Lung (tissue), 12 donors: Measurements from ENCODE around the gene ANKRD55. TPM values are rescaled to one million over a fixed set of nuclear protein-coding genes. Genes with fewer than 3 reads are reported as not detected.
A peak's percentile ranks its signal among the peaks of the same experiment; 100 is the strongest.

ENCODE experiments used
- ATAC-seq: fragments of 200-7000 bp; cut with Tn5 transposase; one replicate; pipeline ENCODE4 v1.9.1; 2020; ENCODE audit warnings: moderate number of reproducible peaks; ENCODE audit not compliant: insufficient read depth, low FRiP score
- DNase-seq, 3 donors: peaks; one replicate each; pipeline ENCODE4 v3.0.0-alpha.2; 2013 to 2017
- H3K27ac ChIP-seq, 2 donors: one replicate each; pipeline ENCODE4 v1.5.1; 2013; ENCODE audit warnings: mild to moderate bottlenecking in 2 of 2, moderate library complexity in 2 of 2, control low read depth in 1 of 2, inconsistent platforms in 1 of 2, low read depth in 1 of 2, low read length in 1 of 2
- H3K27me3 ChIP-seq, 3 donors: one replicate each; pipeline ENCODE4 v1.5.1; 2013; ENCODE audit warnings: low read length in 2 of 3; ENCODE audit not compliant: control insufficient read depth in 3 of 3, insufficient read depth in 3 of 3
- H3K36me3 ChIP-seq, 4 donors: one replicate each; pipeline ENCODE4 v1.5.1; 2013; ENCODE audit warnings: low read length in 4 of 4, mild to moderate bottlenecking in 1 of 4, moderate library complexity in 1 of 4; ENCODE audit not compliant: control insufficient read depth in 4 of 4, insufficient read depth in 4 of 4
- H3K4me1 ChIP-seq, 5 donors: one replicate each; pipeline ENCODE4 v1.5.1; 2013; ENCODE audit warnings: low read length in 5 of 5, mild to moderate bottlenecking in 2 of 5, moderate library complexity in 1 of 5; ENCODE audit not compliant: control insufficient read depth in 5 of 5, insufficient read depth in 5 of 5
- H3K4me3 ChIP-seq: one replicate; pipeline ENCODE4 v1.5.1; 2013; ENCODE audit warnings: mild to moderate bottlenecking, control low read depth, moderate library complexity
- H3K9ac ChIP-seq, 2 donors: one replicate each; pipeline ENCODE4 v1.5.1; 2013; ENCODE audit warnings: low read length in 2 of 2, control low read depth in 1 of 2; ENCODE audit not compliant: insufficient read depth in 1 of 2
- H3K9me3 ChIP-seq, 4 donors: one replicate each; pipeline ENCODE4 v1.5.1; 2013; ENCODE audit warnings: low read length in 3 of 4, mild to moderate bottlenecking in 1 of 4, moderate library complexity in 1 of 4; ENCODE audit not compliant: control insufficient read depth in 4 of 4, insufficient read depth in 3 of 4
- WGBS, 2 donors: extraction: QIAGEN DNeasy Blood & Tissue Kit; methylation state at CpG; one replicate each; pipeline ENCODE4 v1.1.7; 2013; 5-methylcytosine and 5-hydroxymethylcytosine counted together
- polyA plus RNA-seq, 2 donors: library from polyadenylated mRNA; stranded (reverse); fragments of 200-250 nt; gene quantifications; one replicate each; pipeline ENCODE4 v1.2.1, GENCODE V29; 2013
- total RNA-seq, 2 donors: library from RNA; depleted of rRNA in 1 of 2; stranded (reverse); fragments of >200 nt in 1 of 2; gene quantifications; one replicate each; pipeline ENCODE4 v1.2.1, GENCODE V29; 2014 to 2021
- TF ChIP-seq, protein P1 (sequence below): IDR thresholded peaks from 2 replicates; pipeline ENCODE4 v1.5.1; 2012; ENCODE audit warnings: mild to moderate bottlenecking; ENCODE audit errors: control extremely low read depth, extremely low read depth
- donor health status: control.
- donor health status: control.
- donor health status: Bipolar disorder and iron deficiency.
- donor health status: healthy.
- donor health status: DM: yes; HTN: yes; CAD: no.

The ANKRD55 gene
- total and polyA plus RNA-seq, 4 donors = 0.06 to 0.50 (median 0.28) TPM

DNA sequence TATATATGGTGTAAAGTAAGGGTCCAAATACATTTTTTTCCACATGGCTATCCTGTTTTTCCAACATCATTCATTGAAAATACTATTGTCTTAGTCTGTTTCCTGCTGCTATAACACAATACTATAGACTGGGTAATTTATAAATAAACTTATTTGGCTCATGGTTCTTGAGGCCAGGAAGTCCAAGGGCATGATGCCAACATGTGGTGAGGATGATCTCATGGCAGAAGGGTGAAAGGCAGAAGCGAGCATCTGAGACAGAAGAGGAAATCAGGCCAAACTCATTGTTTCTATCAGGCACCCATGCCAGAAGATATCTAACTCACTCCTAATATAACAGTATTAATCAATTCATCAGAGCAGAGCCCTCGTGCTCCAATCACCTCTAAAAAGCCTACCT is 42.6 kb downstream of the ANKRD55 start:
- DNase-seq = peak in 2 of 3 donors; percentile 39 to 68

DNA sequence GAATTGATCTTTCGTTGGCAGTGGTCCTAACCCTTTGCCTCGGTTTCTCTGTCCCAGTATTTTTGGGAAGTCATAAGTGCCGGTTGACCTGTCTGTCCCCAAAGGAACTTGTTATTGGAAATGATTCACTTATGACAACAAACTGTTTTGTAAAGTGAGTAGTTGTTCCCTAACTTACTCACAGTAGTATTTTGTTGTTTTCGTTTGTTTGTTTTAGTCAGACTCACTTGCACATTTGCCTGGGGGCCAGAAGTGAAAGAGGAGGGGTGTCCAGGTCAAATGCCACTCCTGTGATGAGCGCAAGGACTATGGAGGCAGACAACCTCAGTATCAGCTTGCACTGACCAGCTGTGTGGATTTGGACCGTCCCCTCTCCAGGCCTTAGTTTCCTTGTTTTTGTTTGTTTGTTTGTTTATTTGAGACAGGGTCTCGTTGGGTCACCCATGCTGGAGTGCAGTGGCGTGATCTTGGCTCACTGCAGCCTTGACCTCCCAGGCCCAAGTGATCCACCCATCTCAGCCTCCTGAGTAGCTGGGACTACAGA is 47.3 kb downstream of the ANKRD55 start:
- TF ChIP-seq, protein P1, sequence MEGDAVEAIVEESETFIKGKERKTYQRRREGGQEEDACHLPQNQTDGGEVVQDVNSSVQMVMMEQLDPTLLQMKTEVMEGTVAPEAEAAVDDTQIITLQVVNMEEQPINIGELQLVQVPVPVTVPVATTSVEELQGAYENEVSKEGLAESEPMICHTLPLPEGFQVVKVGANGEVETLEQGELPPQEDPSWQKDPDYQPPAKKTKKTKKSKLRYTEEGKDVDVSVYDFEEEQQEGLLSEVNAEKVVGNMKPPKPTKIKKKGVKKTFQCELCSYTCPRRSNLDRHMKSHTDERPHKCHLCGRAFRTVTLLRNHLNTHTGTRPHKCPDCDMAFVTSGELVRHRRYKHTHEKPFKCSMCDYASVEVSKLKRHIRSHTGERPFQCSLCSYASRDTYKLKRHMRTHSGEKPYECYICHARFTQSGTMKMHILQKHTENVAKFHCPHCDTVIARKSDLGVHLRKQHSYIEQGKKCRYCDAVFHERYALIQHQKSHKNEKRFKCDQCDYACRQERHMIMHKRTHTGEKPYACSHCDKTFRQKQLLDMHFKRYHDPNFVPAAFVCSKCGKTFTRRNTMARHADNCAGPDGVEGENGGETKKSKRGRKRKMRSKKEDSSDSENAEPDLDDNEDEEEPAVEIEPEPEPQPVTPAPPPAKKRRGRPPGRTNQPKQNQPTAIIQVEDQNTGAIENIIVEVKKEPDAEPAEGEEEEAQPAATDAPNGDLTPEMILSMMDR = no peak
- 86 to 91% methylated on average over 8 of the region's 8 CpGs for WGBS, 2 donors
- Histone ChIP-seq H3K4me1 (peaks cover 0 to 3% (median 0%) of the 10 kb centered on the region in 5 donors), H3K36me3 (no peaks in the 10 kb centered on the region), H3K27me3 (no peaks in the 10 kb centered on the region), H3K27ac (no peak overlapping the region), H3K9ac (no peak overlapping the region), H3K4me3 (no peak overlapping the region), H3K9me3 (peaks cover 0 to 4% (median 0%) of the 10 kb centered on the region in 4 donors)
- DNase-seq (no peak), ATAC-seq (no peak)

More for the DNA sequence above, 42.6 kb downstream of the ANKRD55 start:
- ATAC-seq = peak; percentile 41
- Histone ChIP-seq H3K27ac (no peak overlapping the region), H3K9ac (no peak overlapping the region), H3K27me3 (no peaks in the 10 kb centered on the region), H3K9me3 (peaks cover 0 to 5% (median 0%) of the 10 kb centered on the region in 4 donors), H3K4me1 (no peaks in the 10 kb centered on the region), H3K36me3 (no peaks in the 10 kb centered on the region), H3K4me3 (no peak overlapping the region)
- TF ChIP-seq, protein P1 = no peak
- WGBS, 2 donors = 37 to 47% methylated on average over 2 of the region's 2 CpGs

DNA sequence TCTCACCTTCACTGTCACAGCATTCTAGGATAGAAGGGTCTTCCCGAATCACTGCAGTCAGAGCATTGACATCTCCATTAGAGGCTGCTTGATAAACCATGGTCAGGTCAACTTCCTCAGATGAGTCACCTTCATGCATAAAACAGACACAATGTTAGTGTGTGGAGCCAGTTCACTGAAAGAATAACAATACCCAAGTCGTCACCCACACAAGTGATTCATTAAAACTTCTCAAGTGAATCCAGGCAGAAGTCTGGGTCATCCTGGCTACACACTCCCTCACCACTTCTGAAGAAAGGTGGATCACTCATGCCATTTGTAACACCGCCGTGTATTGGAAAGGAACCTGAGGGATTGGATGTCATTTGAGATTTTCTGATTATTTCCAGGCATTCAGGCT is 49.6 kb downstream of the ANKRD55 start:
- Histone ChIP-seq H3K4me1 (peaks cover 0 to 3% (median 0%) of the 10 kb centered on the region in 5 donors), H3K27ac (no peak overlapping the region), H3K27me3 (no peaks in the 10 kb centered on the region), H3K4me3 (no peak overlapping the region), H3K36me3 (no peaks in the 10 kb centered on the region), H3K9me3 (no peaks in the 10 kb centered on the region), H3K9ac (no peak overlapping the region)
- DNase-seq = no peak
- TF ChIP-seq, protein P1 = no peak
- no peak for ATAC-seq
- WGBS, 2 donors = 59 to 92% methylated on average over 4 of the region's 4 CpGs

DNA sequence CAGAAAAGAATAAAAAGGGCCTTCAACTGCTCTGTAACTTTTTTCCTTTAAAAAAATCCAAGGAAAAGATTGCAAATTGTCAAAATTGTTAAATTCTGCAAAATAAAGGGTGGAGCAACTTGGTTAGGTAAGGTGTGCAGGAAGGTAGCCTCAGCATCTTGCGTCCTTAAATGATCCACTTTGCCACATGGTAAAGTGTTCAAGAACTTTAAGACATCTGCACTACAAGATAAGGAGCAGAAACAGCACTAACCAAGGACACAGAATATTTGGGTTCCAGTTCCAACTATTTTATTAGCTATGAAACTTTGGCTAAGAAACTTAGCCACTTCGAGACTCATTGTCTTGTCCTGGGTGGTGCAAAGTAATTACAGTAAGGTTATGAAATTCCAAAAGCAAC is 53.7 kb downstream of the ANKRD55 start:
- Histone ChIP-seq H3K27ac (no peak overlapping the region), H3K4me3 (no peak overlapping the region), H3K4me1 (peaks cover 0 to 25% (median 11%) of the 10 kb centered on the region in 5 donors), H3K36me3 (no peaks in the 10 kb centered on the region), H3K9me3 (no peaks in the 10 kb centered on the region), H3K27me3 (no peaks in the 10 kb centered on the region), H3K9ac (no peak overlapping the region)
- 80 to 83% methylated on average over 2 of the region's 2 CpGs for WGBS, 2 donors
- ATAC-seq (no peak), DNase-seq (no peak)
- TF ChIP-seq, protein P1 = no peak
